BLaER1 (cell line): ENCODE data around the gene TBC1D16.
"Not testable (repeated sequence)": the region's sequence is repeated elsewhere in the genome, so short reads cannot be mapped to it uniquely, and the experiment has no call there.

Experiments used
- H3K27ac ChIP-seq: shearing (Covaris generic); formaldehyde crosslinking; 2 replicates; pipeline ENCODE4 v1.8.1; 2022
- H3K27me3 ChIP-seq: shearing (Covaris generic); formaldehyde crosslinking; 2 replicates; pipeline ENCODE4 v1.8.1; 2022
- H3K36me3 ChIP-seq: shearing (Covaris generic); formaldehyde crosslinking; 2 replicates; pipeline ENCODE4 v1.8.1; 2022
- H3K4me1 ChIP-seq: shearing (Covaris generic); formaldehyde crosslinking; 2 replicates; pipeline ENCODE4 v1.8.1; 2022
- H3K4me2 ChIP-seq: shearing (Covaris generic); formaldehyde crosslinking; 2 replicates; pipeline ENCODE4 v1.8.1; 2022
- H3K4me3 ChIP-seq: shearing (Covaris generic); formaldehyde crosslinking; 2 replicates; pipeline ENCODE4 v1.8.1; 2022
- H3K9ac ChIP-seq: shearing (Covaris generic); formaldehyde crosslinking; 2 replicates; pipeline ENCODE4 v1.8.1; 2022
- H3K9me3 ChIP-seq: shearing (Covaris generic); formaldehyde crosslinking; 2 replicates; pipeline ENCODE4 v1.8.1; 2022
- H4K20me1 ChIP-seq: shearing (Covaris generic); formaldehyde crosslinking; 2 replicates; pipeline ENCODE4 v1.8.1; 2022
- Cebpa-rat ChIP-seq: shearing (Covaris generic); IDR thresholded peaks from 2 replicates; pipeline ENCODE4 v1.8.1; 2022

The TBC1D16 gene

GRCh38 chr17:79966681-79967080 is 69.0 kb downstream of the TBC1D16 start:
- Histone ChIP-seq H3K4me1 (peaks cover 71% of the 10 kb centered on the region), H3K4me2 (peak overlapping the region; percentile 95), H3K4me3 (peak overlapping the region; percentile 44; the same call in 1 of the 2 replicates), H3K9ac (peak overlapping the region; percentile 54; the same call in 1 of the 2 replicates), H3K9me3 (peaks cover 2% of the 10 kb centered on the region; the same call in 1 of the 2 replicates), H4K20me1 (no peaks in the 10 kb centered on the region), H3K36me3 (no peaks in the 10 kb centered on the region), H3K27ac (peak overlapping the region; percentile 73), H3K27me3 (no peaks in the 10 kb centered on the region)
- no peak for TF ChIP-seq Cebpa-rat

- Histone ChIP-seq H3K27me3 (no peaks in the 10 kb centered on the region), H3K27ac (peak overlapping the region; percentile 73), H3K4me2 (peak overlapping the region; percentile 95), H3K9ac (peak overlapping the region; percentile 54; the same call in 1 of the 2 replicates), H4K20me1 (no peaks in the 10 kb centered on the region), H3K9me3 (peaks cover 10% of the 10 kb centered on the region), H3K4me3 (peak overlapping the region; percentile 44; the same call in 1 of the 2 replicates), H3K4me1 (peaks cover 62% of the 10 kb centered on the region), H3K36me3 (no peaks in the 10 kb centered on the region)
- no peak for TF ChIP-seq Cebpa-rat
These were observed 69.9 kb downstream of the TBC1D16 start for GRCh38 chr17:79965806-79966205.

GRCh38 chr17:79962467-79962866 is 73.2 kb downstream of the TBC1D16 start:
- not testable (repeated sequence) for H3K9ac ChIP-seq, H3K27ac ChIP-seq, H4K20me1 ChIP-seq, H3K4me3 ChIP-seq, H3K4me2 ChIP-seq, H3K9me3 ChIP-seq, H3K36me3 ChIP-seq, H3K27me3 ChIP-seq
- H3K4me1 ChIP-seq, result peaks cover 37% of the 10 kb centered on the region

GRCh38 chr17:79961567-79961966 is 74.1 kb downstream of the TBC1D16 start:
- H3K27me3 ChIP-seq, H4K20me1 ChIP-seq, H3K4me2 ChIP-seq, H3K9me3 ChIP-seq, H3K9ac ChIP-seq, H3K27ac ChIP-seq, H3K36me3 ChIP-seq, H3K4me3 ChIP-seq: not testable (repeated sequence)
- H3K4me1 ChIP-seq, result peaks cover 28% of the 10 kb centered on the region

GRCh38 chr17:79960788-79961522 is 74.7 kb downstream of the TBC1D16 start:
- Histone ChIP-seq H3K27me3 (no peaks in the 10 kb centered on the region), H3K27ac (no peak overlapping the region), H3K9ac (no peak overlapping the region), H4K20me1 (no peaks in the 10 kb centered on the region), H3K4me2 (no peak overlapping the region), H3K36me3 (no peaks in the 10 kb centered on the region), H3K4me3 (no peak overlapping the region), H3K9me3 (peaks cover 10% of the 10 kb centered on the region), H3K4me1 (peaks cover 22% of the 10 kb centered on the region)
- no peak for TF ChIP-seq Cebpa-rat

GRCh38 chr17:79959042-79959441 is 76.6 kb downstream of the TBC1D16 start:
- Histone ChIP-seq H3K36me3 (no peaks in the 10 kb centered on the region), H3K27me3 (no peaks in the 10 kb centered on the region)

GRCh38 chr17:79956853-79957252 is 78.8 kb downstream of the TBC1D16 start:
- no peak for TF ChIP-seq Cebpa-rat
- Histone ChIP-seq H3K9me3 (peaks cover 9% of the 10 kb centered on the region), H3K9ac (no peak overlapping the region), H3K4me1 (peaks cover 30% of the 10 kb centered on the region), H3K4me3 (no peak overlapping the region), H3K27me3 (no peaks in the 10 kb centered on the region), H3K27ac (no peak overlapping the region), H3K36me3 (no peaks in the 10 kb centered on the region), H4K20me1 (peaks cover 12% of the 10 kb centered on the region; the same call in 1 of the 2 replicates), H3K4me2 (no peak overlapping the region)

More at GRCh38 chr17:79959042-79959441, 76.6 kb downstream of the TBC1D16 start:
- Histone ChIP-seq H3K4me3 (no peak overlapping the region), H3K4me1 (peaks cover 15% of the 10 kb centered on the region), H4K20me1 (no peaks in the 10 kb centered on the region), H3K9ac (no peak overlapping the region), H3K9me3 (peaks cover 10% of the 10 kb centered on the region), H3K27ac (no peak overlapping the region), H3K4me2 (no peak overlapping the region)
- no peak for TF ChIP-seq Cebpa-rat

GRCh38 chr17:79956441-79956735 is 79.3 kb downstream of the TBC1D16 start:
- not testable (repeated sequence) for H3K9ac ChIP-seq, H3K9me3 ChIP-seq, H3K27me3 ChIP-seq, H3K36me3 ChIP-seq, H3K4me2 ChIP-seq, H3K4me3 ChIP-seq, H3K27ac ChIP-seq
- peaks cover 35% of the 10 kb centered on the region for H3K4me1 ChIP-seq
- peaks cover 17% of the 10 kb centered on the region; the same call in 1 of the 2 replicates for H4K20me1 ChIP-seq

GRCh38 chr17:79955691-79956440 is 79.8 kb downstream of the TBC1D16 start:
- no peaks in the 10 kb centered on the region for H3K36me3 ChIP-seq
- no peak overlapping the region for H3K27ac ChIP-seq
- H3K27me3 ChIP-seq, result no peaks in the 10 kb centered on the region
- H3K4me2 ChIP-seq, result no peak overlapping the region
- H3K4me3 ChIP-seq, result no peak overlapping the region
- peaks cover 22% of the 10 kb centered on the region for H4K20me1 ChIP-seq
- H3K4me1 ChIP-seq, result peaks cover 40% of the 10 kb centered on the region
- H3K9me3 ChIP-seq, result no peaks in the 10 kb centered on the region
- no peak for TF ChIP-seq Cebpa-rat
- H3K9ac ChIP-seq, result no peak overlapping the region

- H4K20me1 ChIP-seq, result peaks cover 29% of the 10 kb centered on the region
- no peaks in the 10 kb centered on the region for H3K36me3 ChIP-seq
- TF ChIP-seq Cebpa-rat, result no peak
- H3K9ac ChIP-seq, result no peak overlapping the region
- H3K9me3 ChIP-seq, result no peaks in the 10 kb centered on the region
- no peaks in the 10 kb centered on the region for H3K27me3 ChIP-seq
- H3K4me2 ChIP-seq, result no peak overlapping the region
- H3K4me1 ChIP-seq, result peaks cover 47% of the 10 kb centered on the region
- H3K4me3 ChIP-seq, result no peak overlapping the region
- no peak overlapping the region for H3K27ac ChIP-seq
These were observed 80.5 kb downstream of the TBC1D16 start for GRCh38 chr17:79955167-79955549.
